Endometrial microvascular endothelial cells (primary cell): Measurements from ENCODE around the gene VTCN1. TPM values are rescaled to one million over a fixed set of nuclear protein-coding genes. Genes with fewer than 3 reads are reported as not detected.
"Not testable (repeated sequence)": the region's sequence is repeated elsewhere in the genome, so short reads cannot be mapped to it uniquely, and the experiment has no call there.

Experiments
- in situ Hi-C: cut with HindIII; loops from 2 replicates; pipeline ENCODE4 v1.10.0; 2017; ENCODE audit warnings: low sequenced_read_pairs, low pct_unique_long_range_greater_than_20kb; ENCODE audit errors: inconsistent ontology term
- total RNA-seq: library from RNA; depleted of rRNA; stranded (reverse); fragments of >200 nt; gene quantifications from one replicate; pipeline ENCODE4 v1.2.3, GENCODE V29; 2015; ENCODE audit errors: inconsistent ontology term

Gene VTCN1, protein sequence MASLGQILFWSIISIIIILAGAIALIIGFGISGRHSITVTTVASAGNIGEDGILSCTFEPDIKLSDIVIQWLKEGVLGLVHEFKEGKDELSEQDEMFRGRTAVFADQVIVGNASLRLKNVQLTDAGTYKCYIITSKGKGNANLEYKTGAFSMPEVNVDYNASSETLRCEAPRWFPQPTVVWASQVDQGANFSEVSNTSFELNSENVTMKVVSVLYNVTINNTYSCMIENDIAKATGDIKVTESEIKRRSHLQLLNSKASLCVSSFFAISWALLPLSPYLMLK
- not detected for total RNA-seq

DNA sequence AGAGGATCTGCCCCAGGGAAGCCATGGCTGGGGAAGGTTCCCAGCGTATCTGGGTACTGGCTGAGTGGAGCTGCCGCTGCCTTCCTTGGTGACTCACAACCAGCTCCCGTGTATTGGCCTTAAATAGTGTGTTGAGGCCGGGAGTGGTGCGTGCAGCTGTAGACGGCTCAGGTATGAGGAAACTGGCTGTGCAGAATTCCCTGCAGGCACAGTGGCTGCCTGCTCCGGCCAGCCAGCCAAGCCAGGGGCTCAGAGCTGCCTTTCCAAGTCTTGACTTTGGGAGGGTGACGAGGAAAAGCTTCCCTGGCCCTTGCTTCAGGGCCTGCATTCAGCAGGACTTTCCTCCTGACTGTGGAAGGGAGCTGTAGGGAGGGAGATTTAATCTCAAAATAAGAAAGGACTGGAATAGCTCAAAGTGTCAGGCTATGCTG is at the start of gene VTCN1:
Gene VTCN1 (minus strand): TSS at position 97 of the 431 bp plus-strand sequence. CDS start 72 bp downstream, at position 25.
- in situ Hi-C loops, result no loop called here

DNA sequence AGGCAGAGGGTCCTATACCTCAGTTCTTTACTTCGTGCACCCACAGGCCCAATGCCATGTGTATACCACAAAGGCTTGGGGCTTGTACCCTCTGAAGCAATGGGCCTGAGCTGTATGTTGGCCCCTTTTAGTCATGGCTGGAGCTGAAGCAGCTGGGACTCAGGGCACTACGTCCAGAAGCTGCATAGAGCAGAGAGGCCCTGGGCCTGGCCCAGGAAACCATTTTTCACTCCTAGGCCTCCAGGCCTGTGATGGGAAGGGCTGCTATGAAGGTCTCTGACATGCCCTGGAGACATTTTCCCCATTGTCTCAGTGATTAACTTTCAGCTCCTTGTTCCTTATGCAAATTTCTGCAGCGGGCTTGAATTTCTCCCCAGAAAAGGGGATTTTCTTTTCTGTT is 48.1 kb upstream of the VTCN1 start:
- in situ Hi-C loops, result no loop called here

DNA sequence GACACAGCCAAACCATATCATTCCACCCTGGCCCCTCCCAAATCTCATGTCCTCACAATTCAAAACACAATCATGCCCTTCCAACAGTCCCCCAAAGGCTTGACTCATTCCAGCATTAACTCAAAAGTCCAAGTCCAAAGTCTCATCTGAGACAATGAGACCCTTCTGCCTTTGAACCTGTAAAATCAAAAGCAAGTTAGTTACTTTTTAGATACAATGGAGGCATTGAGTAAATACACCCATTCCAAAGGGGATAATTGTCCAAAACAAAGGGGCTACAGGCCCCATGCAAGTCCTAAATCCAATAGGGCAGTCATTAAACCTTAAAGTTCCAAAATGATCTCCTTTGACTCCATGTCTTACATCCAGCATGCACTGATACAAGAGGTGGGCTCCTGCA is 47.3 kb upstream of the VTCN1 start:
- in situ Hi-C loops, result not testable (repeated sequence)

DNA sequence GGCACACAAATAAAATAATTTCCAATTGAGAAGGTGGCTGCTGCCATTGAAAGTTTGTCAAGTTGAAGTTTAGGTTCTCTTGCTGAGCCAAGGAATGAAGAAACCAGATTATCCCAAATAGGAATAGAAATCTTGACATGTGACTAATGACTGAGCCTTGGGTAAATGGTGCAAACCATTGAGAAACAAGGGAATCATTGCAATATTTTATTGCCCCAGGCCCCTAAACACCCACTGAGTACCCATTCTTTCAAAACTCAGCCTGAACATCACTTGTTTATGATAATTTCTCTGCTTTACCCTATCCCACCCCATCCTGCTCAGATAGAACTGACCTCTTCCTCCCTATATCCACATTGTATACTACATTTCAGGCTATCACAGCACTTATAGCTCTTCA is 46.6 kb upstream of the VTCN1 start:
- in situ Hi-C loops, result no loop called here

DNA sequence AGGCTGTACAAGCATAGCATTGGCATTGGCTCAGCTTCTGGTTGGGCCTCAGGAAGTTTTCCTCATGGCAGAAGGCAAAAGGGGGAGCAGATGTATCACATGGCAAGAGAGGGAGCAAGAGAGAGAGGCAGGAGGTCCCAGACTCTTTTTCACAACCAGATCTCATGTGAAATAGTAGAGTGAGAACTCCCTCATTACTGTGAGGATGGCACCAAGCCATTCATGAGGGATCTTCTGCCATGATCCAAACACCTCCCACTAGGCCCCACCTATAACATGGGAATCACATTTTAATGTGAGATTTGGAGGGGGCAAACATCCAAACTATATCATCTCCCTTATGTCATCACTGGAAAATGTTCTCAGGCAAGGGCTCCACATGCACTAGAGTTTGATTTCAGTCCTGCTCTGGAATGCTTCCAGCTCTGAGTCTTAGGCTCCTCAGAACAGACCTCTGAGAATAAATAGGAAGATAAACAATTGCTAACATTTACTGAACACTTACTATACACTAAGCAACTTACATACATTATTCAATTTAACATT is 39.4 kb upstream of the VTCN1 start:
- in situ Hi-C loops, result no loop called here

DNA sequence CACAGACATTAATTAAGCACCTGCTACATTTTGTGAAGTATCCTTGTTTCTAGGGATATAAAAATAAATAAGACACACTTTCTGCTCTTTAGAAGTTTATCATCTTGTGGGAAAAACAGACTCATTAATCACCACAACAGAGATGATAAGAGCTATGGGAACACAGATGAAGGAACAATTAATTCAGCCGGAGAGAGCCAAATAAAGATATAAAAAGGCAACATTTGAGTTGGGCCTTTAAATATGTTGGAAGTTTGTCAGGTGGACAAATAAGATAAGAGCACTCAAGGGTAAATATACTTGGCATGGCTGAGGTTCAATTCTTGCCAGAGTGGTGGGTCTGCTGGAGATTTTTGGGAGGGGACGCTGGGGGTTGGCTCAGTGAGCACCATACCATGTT is 34.2 kb upstream of the VTCN1 start:
- in situ Hi-C loops, result no loop called here

DNA sequence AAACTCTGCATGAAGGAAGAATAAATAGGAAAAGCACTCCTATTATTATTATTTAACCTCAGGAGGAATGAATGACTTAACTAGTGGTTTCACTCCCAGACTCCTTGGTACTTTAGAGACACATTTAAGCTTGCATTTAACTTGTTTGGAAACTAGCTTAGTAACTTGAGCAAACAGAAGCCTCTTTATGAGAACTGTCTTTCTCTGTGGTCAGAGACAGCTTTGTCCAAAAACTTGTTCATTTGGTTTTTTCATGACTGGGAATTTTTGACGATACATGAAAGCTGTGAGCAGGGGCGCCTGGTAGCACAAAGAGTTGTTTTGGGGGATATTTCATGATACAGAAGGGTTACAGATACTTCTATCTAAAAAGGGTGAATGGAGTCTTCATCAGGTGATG is 33.6 kb upstream of the VTCN1 start:
- in situ Hi-C loops, result no loop called here

DNA sequence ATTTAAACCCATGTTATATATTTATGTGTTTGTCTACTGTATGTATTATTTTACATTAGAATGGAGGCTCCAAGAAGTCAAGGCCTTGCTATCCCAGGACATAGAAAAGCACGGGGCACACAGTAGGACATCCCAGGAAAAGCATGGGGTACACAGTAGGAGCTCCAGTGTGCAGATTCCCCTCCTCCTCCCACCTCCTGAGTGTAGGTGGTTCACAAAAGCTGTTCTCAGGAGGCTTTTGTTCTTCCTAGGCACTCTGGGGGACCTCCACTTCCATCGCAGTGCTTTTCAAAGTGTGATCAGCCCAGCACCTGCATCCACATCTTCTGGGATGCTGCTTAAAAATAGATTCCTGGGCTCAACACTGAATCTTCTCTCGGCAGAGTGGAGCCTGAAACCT is 30.8 kb upstream of the VTCN1 start:
- in situ Hi-C loops, result no loop called here

DNA sequence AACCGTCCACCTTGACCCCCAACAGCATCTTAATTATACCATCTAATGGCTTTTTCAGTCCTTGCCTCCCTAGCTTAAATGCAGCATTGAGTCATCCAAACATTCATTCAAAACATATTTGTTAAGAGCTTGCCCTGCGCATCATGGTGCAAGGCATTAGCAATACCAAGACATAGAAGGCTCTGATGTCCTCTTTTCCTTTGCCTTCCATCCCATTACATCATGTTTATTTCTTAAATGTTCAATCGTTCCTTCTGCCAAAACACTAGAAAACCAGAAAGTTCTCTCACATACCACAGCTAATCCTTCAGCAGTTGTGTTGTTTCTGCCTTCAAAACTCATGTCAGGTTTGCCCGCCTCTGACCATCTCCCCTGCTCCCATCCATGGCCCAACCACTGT is 29.8 kb upstream of the VTCN1 start:
- in situ Hi-C loops, result no loop called here

DNA sequence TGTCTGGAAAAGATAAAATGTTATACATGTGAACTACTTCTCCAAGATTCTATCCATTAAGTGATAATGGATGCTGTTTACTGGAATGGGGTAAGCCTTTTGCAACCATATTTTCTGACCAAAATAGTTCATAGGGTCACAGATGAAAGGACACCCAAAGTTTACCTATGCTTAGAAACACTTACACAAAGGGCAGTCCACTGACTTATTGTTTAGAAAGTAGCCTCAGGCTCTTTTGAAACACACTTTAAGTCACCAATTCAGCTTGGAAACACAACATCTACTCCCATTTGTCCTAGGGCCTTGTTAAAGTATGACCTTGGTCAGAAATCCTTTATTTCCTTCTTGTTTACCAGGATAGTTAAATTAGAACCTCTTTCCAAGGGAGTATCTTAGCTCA is 28.7 kb upstream of the VTCN1 start:
- in situ Hi-C loops, result no loop called here

DNA sequence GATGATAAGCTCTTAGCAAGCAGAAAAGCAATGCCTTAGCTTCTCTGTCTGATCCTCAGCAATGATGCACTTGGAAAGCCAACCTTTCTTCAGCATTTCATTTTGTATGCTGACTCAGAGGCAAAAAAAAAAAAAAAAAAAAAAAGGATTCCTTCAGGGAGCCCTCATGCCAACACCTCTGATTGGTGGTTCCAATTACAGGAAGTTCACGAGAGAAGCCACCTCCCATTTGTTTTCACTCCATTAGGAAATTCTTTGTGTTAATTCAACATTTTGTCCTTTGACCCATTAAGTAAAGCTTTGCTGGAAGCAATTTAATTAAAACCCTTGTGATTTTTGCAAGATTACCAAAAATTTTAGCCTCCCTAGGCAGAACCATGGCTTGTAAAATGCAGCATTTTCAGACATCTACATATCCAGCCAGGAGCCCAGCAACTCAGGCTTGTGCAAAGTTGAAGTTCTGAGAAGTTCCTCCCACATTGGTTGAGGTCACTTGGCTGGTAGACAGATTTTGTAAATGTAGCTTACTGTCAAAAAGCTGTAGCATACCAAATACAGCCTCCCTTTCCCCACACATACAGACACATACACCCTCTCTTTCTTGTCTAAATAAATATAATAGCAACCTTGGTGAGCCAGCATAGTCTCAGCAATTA is 27.1 kb upstream of the VTCN1 start:
- in situ Hi-C loops, result no loop called here

DNA sequence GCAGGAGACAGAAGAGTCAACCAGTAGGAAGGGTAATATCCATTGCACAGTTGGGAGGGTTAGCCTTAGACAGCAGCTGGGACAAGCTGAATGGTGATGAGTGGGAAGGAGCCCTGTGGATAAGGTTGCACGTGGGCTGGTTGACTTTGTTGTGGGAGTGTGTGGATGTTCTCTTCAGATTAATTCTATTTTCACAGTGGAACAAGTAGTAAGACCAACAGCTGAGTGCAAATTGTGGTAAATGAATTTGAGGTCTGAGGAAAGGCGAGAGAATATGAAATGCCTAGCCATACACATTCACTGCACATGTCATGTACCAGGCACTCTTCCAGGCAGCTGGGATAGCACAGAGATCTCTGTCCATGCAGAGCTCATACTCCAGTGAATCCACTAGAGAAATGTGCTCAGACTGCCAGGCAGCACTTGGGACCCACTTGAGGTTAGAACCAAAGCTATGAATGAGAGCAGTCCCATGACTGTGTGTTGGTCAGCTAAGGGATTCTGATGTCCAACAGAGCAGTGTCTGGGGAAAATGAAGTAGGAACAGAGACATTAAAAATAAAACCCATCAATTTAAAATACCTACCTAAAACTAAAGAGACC is 25.2 kb upstream of the VTCN1 start:
- in situ Hi-C loops, result no loop called here

DNA sequence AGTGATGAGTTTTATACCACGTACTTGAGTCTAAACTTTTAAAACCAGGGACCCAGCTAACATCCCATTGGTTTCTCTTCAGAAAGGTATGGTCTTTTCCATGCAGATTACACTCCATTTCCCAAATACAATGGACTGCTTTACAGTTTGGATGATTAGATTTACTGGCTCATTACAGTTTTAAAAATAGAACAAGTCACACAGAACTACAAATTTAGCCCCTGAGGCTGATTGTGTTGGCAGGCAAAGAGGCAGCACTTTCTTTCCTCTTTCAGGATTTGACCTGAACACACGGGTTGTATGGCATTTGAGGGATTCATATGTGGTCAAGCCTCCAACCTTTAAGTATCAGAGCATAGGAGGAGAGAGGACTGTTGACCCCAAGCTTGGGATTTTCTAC is 21.8 kb upstream of the VTCN1 start:
- in situ Hi-C loops, result no loop called here

DNA sequence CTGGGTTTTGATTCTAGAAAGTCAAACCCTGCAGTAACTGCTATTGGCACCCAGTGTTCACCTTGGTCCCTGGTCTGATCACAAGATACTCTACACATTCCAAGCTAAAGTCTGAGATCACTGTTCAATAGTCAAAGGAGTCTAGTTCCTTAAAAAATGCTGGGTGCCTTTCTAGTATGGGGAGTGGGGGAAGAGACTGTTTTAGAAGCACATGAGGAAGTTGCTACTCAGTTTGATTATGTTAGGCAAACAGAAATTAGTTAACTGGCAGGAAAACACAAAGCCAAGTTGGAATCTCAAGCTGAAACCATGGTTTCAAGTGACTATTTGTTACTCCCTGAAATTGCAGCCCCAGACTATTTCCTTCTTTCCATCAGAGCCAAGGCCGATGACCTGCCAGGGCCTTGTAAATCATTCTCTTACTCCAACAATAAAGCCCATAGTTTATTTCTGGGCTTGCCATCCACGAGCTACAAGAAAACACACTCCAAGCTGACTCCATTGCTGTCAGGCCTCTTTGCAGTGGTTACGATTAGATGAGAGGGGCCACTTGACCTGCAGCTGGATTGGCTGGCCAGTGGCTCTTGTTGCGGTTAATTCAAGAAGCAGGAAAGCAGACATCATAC is 21.1 kb upstream of the VTCN1 start:
- in situ Hi-C loops, result no loop called here

DNA sequence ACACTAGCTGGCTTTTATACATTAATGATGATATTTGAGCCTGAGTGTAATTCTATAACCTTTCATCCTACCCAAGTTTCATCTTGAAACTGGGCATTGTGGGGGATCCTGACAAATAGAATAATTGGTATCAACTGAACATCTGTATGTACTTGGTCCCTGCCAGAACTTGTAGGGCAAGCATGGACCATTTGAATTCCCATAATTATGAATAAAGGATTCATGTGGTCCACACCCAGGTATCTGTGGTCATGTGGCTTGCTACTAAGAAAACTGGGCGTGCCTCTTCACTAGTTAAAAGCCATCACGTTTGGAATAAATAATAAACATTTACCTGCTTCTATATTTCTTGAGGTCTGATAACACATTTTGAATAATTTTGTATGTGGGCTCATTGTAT is 20.6 kb upstream of the VTCN1 start:
- in situ Hi-C loops, result no loop called here

DNA sequence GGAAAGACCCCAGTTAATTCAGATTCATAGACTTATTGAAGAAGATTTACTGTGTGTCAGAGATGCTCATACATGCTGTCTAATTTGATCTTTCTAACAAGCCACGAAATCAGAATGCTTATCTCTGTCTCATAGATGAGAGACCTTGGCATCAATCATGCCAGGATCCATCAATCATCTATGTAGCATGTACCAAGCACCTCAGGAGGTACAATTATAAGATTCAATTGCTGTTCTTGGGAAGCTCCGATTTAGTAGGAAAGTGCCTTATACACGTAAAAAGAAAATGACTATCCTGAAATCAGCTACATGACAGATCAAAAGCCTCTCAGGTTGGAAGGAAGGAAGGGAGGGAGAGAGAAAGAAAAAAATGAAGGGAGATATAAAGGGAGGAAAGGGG is 18.5 kb upstream of the VTCN1 start:
- in situ Hi-C loops, result no loop called here

DNA sequence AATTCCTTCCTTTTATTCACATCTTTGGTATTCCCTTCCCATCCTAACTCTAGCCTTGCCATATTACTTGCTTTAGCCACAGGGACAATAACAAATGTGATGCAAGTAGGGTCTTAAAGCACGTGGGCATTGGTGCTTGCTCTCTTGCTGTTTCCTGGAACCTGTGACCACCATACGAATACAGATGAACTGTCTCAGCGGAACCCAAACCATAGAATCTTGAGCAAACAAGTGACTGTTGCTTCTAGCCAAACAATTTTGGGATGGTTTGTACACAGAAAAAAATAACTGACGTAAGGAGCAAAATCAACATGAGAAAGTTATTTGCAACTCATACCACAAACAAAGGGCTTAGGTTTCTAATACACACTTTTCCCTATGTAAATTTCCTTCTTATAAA is 15.2 kb upstream of the VTCN1 start:
- in situ Hi-C loops, result no loop called here

DNA sequence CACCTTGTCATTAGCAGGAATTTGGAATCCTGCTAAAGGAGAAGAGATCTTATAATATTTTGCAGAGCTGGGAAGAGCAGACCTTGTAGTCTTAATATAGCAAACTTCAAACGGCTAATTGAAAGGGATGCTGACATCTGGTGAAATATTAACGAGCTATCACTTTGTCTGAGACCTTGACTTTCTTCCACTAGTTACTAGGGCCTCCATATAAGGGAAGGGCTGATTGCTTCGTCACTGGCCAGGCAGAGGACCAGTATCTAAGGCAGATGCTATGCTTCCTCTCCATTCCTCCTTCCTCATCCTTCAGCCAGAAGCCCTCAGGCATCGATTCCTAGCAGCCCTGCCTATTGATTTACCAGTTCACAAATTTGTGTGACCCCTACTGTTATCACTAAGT is 6.0 kb upstream of the VTCN1 start:
- in situ Hi-C loops, result no loop called here

DNA sequence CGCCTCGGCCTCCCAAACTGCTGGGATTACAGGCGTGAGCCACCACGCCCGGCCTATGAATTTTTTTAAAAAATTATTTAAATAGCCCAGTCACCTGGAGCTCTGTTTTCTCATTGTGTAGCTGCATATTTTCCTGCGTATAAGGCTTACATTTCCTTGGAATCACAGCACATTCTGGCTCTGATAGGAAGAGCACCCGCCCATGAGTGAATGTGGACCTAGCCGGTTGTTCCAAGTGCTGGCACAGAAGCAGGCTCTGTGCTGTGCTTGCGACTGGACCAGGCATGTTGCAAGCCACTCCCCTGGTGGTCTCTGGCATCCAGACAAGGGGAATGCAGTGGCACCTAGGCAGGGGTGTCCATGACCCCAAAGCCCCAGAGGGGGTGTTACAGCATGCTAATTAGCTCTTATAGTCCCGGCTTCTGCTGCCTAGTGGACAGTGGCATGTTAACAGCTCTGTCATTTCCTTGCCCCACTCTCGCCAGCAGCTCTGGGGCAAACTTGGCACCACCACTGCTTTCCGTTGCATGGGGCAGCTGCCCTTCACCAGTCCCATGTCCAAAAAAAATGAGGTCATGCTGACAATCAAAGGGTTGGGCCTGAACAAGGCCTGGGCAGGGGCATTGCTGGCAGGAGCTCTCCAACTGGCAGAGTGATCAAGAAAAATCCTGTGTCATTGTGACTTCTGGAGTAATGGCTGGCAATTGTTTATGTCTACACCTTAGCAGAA is 5.2 kb upstream of the VTCN1 start:
- in situ Hi-C loops, result no loop called here
